OCI-LY1 (cell line): Measurements from ENCODE around the gene CFAP20DC.

Experiments used
- H2AFZ ChIP-seq: fragments of 200-600 bp; sonication (generic), shearing (Covaris generic); 2 replicates; pipeline ENCODE4 v1.6.0; 2014; ENCODE audit warnings: antibody characterized with exemption, mild to moderate bottlenecking, low read length
- H3F3A ChIP-seq: fragments of 200-600 bp; sonication (generic), shearing (Covaris generic); 2 replicates; pipeline ENCODE4 v1.6.0; 2014; ENCODE audit warnings: mild to moderate bottlenecking, antibody characterized with exemption, low read length, moderate library complexity; ENCODE audit not compliant: insufficient read depth
- H3K27ac ChIP-seq: fragments of 200-600 bp; sonication (generic); 2 replicates; pipeline ENCODE4 v1.5.1; 2014; ENCODE audit warnings: low read length, mixed run types, mild to moderate bottlenecking, low read depth; ENCODE audit not compliant: poor library complexity, severe bottlenecking
- H3K27me3 ChIP-seq: fragments of 200-600 bp; sonication (generic); 2 replicates; pipeline ENCODE4 v1.6.0; 2014; ENCODE audit warnings: antibody characterized with exemption, mild to moderate bottlenecking, low read length, moderate library complexity; ENCODE audit not compliant: insufficient read depth
- H3K36me3 ChIP-seq: fragments of 200-600 bp; sonication (generic); 2 replicates; pipeline ENCODE4 v1.6.1; 2014; ENCODE audit warnings: mild to moderate bottlenecking, antibody characterized with exemption, low read length, moderate library complexity, mixed read lengths; ENCODE audit not compliant: insufficient read depth
- H3K4me1 ChIP-seq: fragments of 200-600 bp; sonication (generic); 2 replicates; pipeline ENCODE4 v1.5.1; 2014; ENCODE audit warnings: mild to moderate bottlenecking, low read length, moderate library complexity; ENCODE audit not compliant: insufficient read depth, severe bottlenecking
- H3K4me2 ChIP-seq: fragments of 200-600 bp; sonication (generic), shearing (Covaris generic); 2 replicates; pipeline ENCODE4 v1.6.1; 2014; ENCODE audit warnings: low read length
- H3K4me3 ChIP-seq: fragments of 200-600 bp; sonication (generic); 2 replicates; pipeline ENCODE4 v1.5.1; 2014; ENCODE audit warnings: low read length, low read depth, mild to moderate bottlenecking, mixed read lengths; ENCODE audit not compliant: poor library complexity, severe bottlenecking
- H3K79me2 ChIP-seq: fragments of 200-600 bp; shearing (Covaris generic); 2 replicates; pipeline ENCODE4 v1.6.1; 2016; ENCODE audit warnings: mixed run types, low read length, mixed read lengths; ENCODE audit not compliant: insufficient read depth
- H3K9ac ChIP-seq: fragments of 200-600 bp; sonication (generic), shearing (Covaris generic); 2 replicates; pipeline ENCODE4 v1.6.1; 2014; ENCODE audit warnings: mild to moderate bottlenecking, low read length, mixed read lengths
- H3K9me2 ChIP-seq: fragments of 200-600 bp; sonication (generic), shearing (Covaris generic); 2 replicates; pipeline ENCODE4 v1.6.1; 2014; ENCODE audit warnings: low read depth, mild to moderate bottlenecking, low read length, mixed read lengths
- H3K9me3 ChIP-seq: fragments of 200-600 bp; shearing (Covaris generic); 2 replicates; pipeline ENCODE4 v1.6.1; 2014; ENCODE audit warnings: low read length, mixed read lengths
- H4K20me1 ChIP-seq: fragments of 200-600 bp; sonication (generic), shearing (Covaris generic); 2 replicates; pipeline ENCODE4 v1.6.0; 2016; ENCODE audit warnings: mild to moderate bottlenecking, low read length; ENCODE audit not compliant: insufficient read depth
- CTCF ChIP-seq: fragments of 200-600 bp; sonication (generic), shearing (Covaris generic); IDR thresholded peaks from 2 replicates; pipeline ENCODE4 v1.5.1; 2017; ENCODE audit warnings: mild to moderate bottlenecking, antibody characterized with exemption, low read length, moderate library complexity, mixed read lengths
- EZH2 ChIP-seq: fragments of 200-600 bp; sonication (generic), shearing (Covaris generic); IDR thresholded peaks from 2 replicates; pipeline ENCODE4 v1.8.0; 2017; ENCODE audit warnings: borderline replicate concordance, mixed run types, mild to moderate bottlenecking, antibody characterized with exemption, low read length, moderate library complexity, mixed read lengths

CFAP20DC gene

GRCh38 chr3:58804914-58805313 lies 244.9 kb downstream of the CFAP20DC start:
- H2AFZ ChIP-seq, result no peak overlapping the region
- no peaks in the 10 kb centered on the region for H3K79me2 ChIP-seq
- no peaks in the 10 kb centered on the region for H3K4me1 ChIP-seq
- no peaks in the 10 kb centered on the region for H3K9me2 ChIP-seq
- H4K20me1 ChIP-seq, result no peaks in the 10 kb centered on the region
- H3K36me3 ChIP-seq, result no peaks in the 10 kb centered on the region
- no peaks in the 10 kb centered on the region for H3K27me3 ChIP-seq
- no peak overlapping the region for H3K4me2 ChIP-seq
- no peak overlapping the region for H3K27ac ChIP-seq
- H3K9ac ChIP-seq, result no peak overlapping the region
- TF ChIP-seq EZH2 (no peak), CTCF (no peak)
- no peaks in the 10 kb centered on the region for H3F3A ChIP-seq
- H3K9me3 ChIP-seq, result no peaks in the 10 kb centered on the region
- H3K4me3 ChIP-seq, result no peak overlapping the region

GRCh38 chr3:58801541-58801940 lies 248.3 kb downstream of the CFAP20DC start:
- TF ChIP-seq CTCF (no peak), EZH2 (no peak)
- H3K79me2 ChIP-seq, result no peaks in the 10 kb centered on the region
- H3K9me3 ChIP-seq, result no peaks in the 10 kb centered on the region
- H4K20me1 ChIP-seq, result no peaks in the 10 kb centered on the region
- no peak overlapping the region for H3K9ac ChIP-seq
- H3K36me3 ChIP-seq, result no peaks in the 10 kb centered on the region
- no peaks in the 10 kb centered on the region for H3K4me1 ChIP-seq
- no peaks in the 10 kb centered on the region for H3F3A ChIP-seq
- no peak overlapping the region for H2AFZ ChIP-seq
- no peak overlapping the region for H3K4me2 ChIP-seq
- H3K27me3 ChIP-seq, result no peaks in the 10 kb centered on the region
- H3K4me3 ChIP-seq, result no peak overlapping the region
- H3K27ac ChIP-seq, result no peak overlapping the region
- no peaks in the 10 kb centered on the region for H3K9me2 ChIP-seq

- H2AFZ ChIP-seq, result no peak overlapping the region
- H3K9me2 ChIP-seq, result no peaks in the 10 kb centered on the region
- H4K20me1 ChIP-seq, result no peaks in the 10 kb centered on the region
- no peak overlapping the region for H3K4me3 ChIP-seq
- H3K79me2 ChIP-seq, result no peaks in the 10 kb centered on the region
- no peaks in the 10 kb centered on the region for H3F3A ChIP-seq
- H3K4me1 ChIP-seq, result no peaks in the 10 kb centered on the region
- H3K9ac ChIP-seq, result no peak overlapping the region
- H3K9me3 ChIP-seq, result no peaks in the 10 kb centered on the region
- H3K4me2 ChIP-seq, result no peak overlapping the region
- TF ChIP-seq EZH2 (no peak), CTCF (no peak)
- no peaks in the 10 kb centered on the region for H3K36me3 ChIP-seq
- H3K27me3 ChIP-seq, result no peaks in the 10 kb centered on the region
- no peak overlapping the region for H3K27ac ChIP-seq
These were observed 248.9 kb downstream of the CFAP20DC start for GRCh38 chr3:58800940-58801339.
